Panc1 (cell line): ENCODE data around the gene STARD9. TPM values are rescaled to one million over a fixed set of nuclear protein-coding genes. Genes with fewer than 3 reads are reported as not detected.

Experiments
- ATAC-seq: fragments of 200-7000 bp; cut with Tn5 transposase; 2 replicates; pipeline ENCODE4 v1.9.1; 2020; ENCODE audit warnings: mild to moderate bottlenecking, moderate library complexity
- BruUV-seq: library from RNA; stranded (reverse); fragments of 400-500 nt; replicated peaks from 2 replicates; lab custom pipeline; 2021; lab: Mats Ljungman, UMichigan
- CTCF ChIA-PET: fragments of 300-600 bp; sonication (Branson Sonifier 250); formaldehyde crosslinking; loops from one replicate; lab custom pipeline; 2022; ENCODE audit warnings: antibody characterized with exemption; lab: Charles Lee
- POLR2A ChIA-PET: fragments of 300-600 bp; sonication (Branson Sonifier 250); formaldehyde crosslinking; loops from one replicate; lab custom pipeline; 2022; ENCODE audit warnings: antibody characterized with exemption; lab: Charles Lee
- DNase-seq: peaks from one replicate; pipeline ENCODE4 v3.0.0-alpha.2; 2010; ENCODE audit warnings: low read depth, low spot score
- H3K27ac ChIP-seq: 2 replicates; pipeline ENCODE4 v1.5.1; 2011; ENCODE audit warnings: mild to moderate bottlenecking, low read length, inconsistent platforms
- H3K27me3 ChIP-seq: fragments of 200-500 bp; sonication (Bioruptor generic); 2 replicates; pipeline ENCODE4 v1.6.0; 2014; ENCODE audit warnings: low read length, inconsistent platforms; ENCODE audit not compliant: control insufficient read depth, insufficient read depth
- H3K36me3 ChIP-seq: fragments of 200-500 bp; sonication (Bioruptor generic); 2 replicates; pipeline ENCODE4 v1.5.1; 2014; ENCODE audit warnings: inconsistent platforms, mild to moderate bottlenecking, low read length, moderate library complexity; ENCODE audit not compliant: control insufficient read depth, insufficient read depth
- H3K4me1 ChIP-seq: 2 replicates; pipeline ENCODE4 v1.5.1; 2011; ENCODE audit warnings: inconsistent platforms, mild to moderate bottlenecking, low read length, moderate library complexity; ENCODE audit not compliant: control insufficient read depth, insufficient read depth
- H3K4me3 ChIP-seq, 2 experiments: 2 replicates each; pipeline ENCODE4 v1.5.1; 2011 to 2012; ENCODE audit warnings: low read depth in 2 of 2, low read length in 2 of 2, mild to moderate bottlenecking in 2 of 2, inconsistent platforms in 1 of 2, moderate library complexity in 1 of 2
- H3K9me3 ChIP-seq: fragments of 200-500 bp; sonication (Bioruptor generic); 2 replicates; pipeline ENCODE4 v1.5.1; 2014; ENCODE audit warnings: low read depth, mild to moderate bottlenecking, inconsistent platforms, low read length, moderate library complexity; ENCODE audit not compliant: control insufficient read depth, insufficient read depth
- CTCF ChIP-seq: fragments of 450-650 bp; IDR thresholded peaks from 2 replicates; pipeline ENCODE4 v1.5.1; 2017; ENCODE audit warnings: mild to moderate bottlenecking
- POLR2AphosphoS5 ChIP-seq: IDR thresholded peaks from 2 replicates; pipeline ENCODE4 v1.6.1; 2012; ENCODE audit warnings: mild to moderate bottlenecking, low read depth, low read length, moderate library complexity
- REST ChIP-seq, 2 experiments: IDR thresholded peaks; 2 replicates each; pipeline ENCODE4 v1.6.1; 2011 to 2012; ENCODE audit warnings: low read depth in 2 of 2, control low read depth in 1 of 2, low read length in 1 of 2, mild to moderate bottlenecking in 1 of 2, moderate library complexity in 1 of 2; ENCODE audit not compliant: insufficient read depth in 1 of 2
- SIN3A ChIP-seq: IDR thresholded peaks from 2 replicates; pipeline ENCODE4 v1.6.1; 2012; ENCODE audit warnings: low read depth, mild to moderate bottlenecking, low read length, moderate library complexity, borderline replicate concordance; ENCODE audit not compliant: insufficient read depth
- TCF7L2 ChIP-seq: IDR thresholded peaks from 2 replicates; pipeline ENCODE4 v1.6.1; 2011; ENCODE audit warnings: mild to moderate bottlenecking, low read depth, low read length, inconsistent platforms
- in situ Hi-C: cut with HindIII; loops from 2 replicates; pipeline ENCODE4 v1.10.0; 2016; ENCODE audit warnings: low sequenced_read_pairs, low pct_unique_long_range_greater_than_20kb
- intact Hi-C: fragments of 100-400 bp; cut with micrococcal nuclease; formaldehyde crosslinking; loops from one replicate; pipeline ENCODE4 v1.10.0; 2022; ENCODE audit not compliant: unreplicated experiment
- total RNA-seq: library from RNA; stranded (reverse); gene quantifications from one replicate; pipeline ENCODE4 v1.2.1, GENCODE V29; 2021; ENCODE audit not compliant: unreplicated experiment

STARD9 gene
- total RNA-seq, 1 experiment from 2014 or later, result 13.4 TPM

- Histone ChIP-seq H3K27me3 (no peaks in the 10 kb centered on the region), H3K36me3 (no peaks in the 10 kb centered on the region), H3K9me3 (no peaks in the 10 kb centered on the region), H3K4me1 (no peaks in the 10 kb centered on the region), H3K4me3 (no peak overlapping the region), H3K27ac (no peak overlapping the region)
- intact Hi-C loops (no loop called here), in situ Hi-C loops (no loop called here)
- ChIA-PET CTCF (interaction anchor here (0.6 kb wide), 1 partner anchor 13 kb away, joined by 3 read pairs; no protein-coding TSS in a partner anchor), POLR2A (no interaction called here)
- TF ChIP-seq TCF7L2 (no peak), REST (IDR thresholded peaks at IDR 0.05; ENCODE audit: insufficient read depth in 1 of 2, low read depth in 2 of 2, low read length in 1 of 2) (no peak), CTCF (no peak), POLR2AphosphoS5 (no peak), SIN3A (no peak)
- ATAC-seq (no peak), DNase-seq (no peak)
- no TSS peak for BruUV-seq
These were observed 119.0 kb downstream of the STARD9 start for GRCh38 chr15:42694398-42694797.

GRCh38 chr15:42695527-42696071 lies 120.2 kb downstream of the STARD9 start:
- ATAC-seq (no peak), DNase-seq (no peak)
- Histone ChIP-seq H3K9me3 (no peaks in the 10 kb centered on the region), H3K4me1 (no peaks in the 10 kb centered on the region), H3K27ac (no peak overlapping the region), H3K36me3 (no peaks in the 10 kb centered on the region), H3K27me3 (no peaks in the 10 kb centered on the region), H3K4me3 (no peak overlapping the region)
- BruUV-seq, result no TSS peak
- intact Hi-C loops, result no loop called here
- in situ Hi-C loops, result no loop called here
- TF ChIP-seq REST (IDR thresholded peaks at IDR 0.05; ENCODE audit: insufficient read depth in 1 of 2, low read depth in 2 of 2, low read length in 1 of 2) (no peak), SIN3A (no peak), POLR2AphosphoS5 (no peak)
- CTCF ChIA-PET, result no interaction called here
- POLR2A ChIA-PET, result no interaction called here
